Measurements from ENCODE around the gene TEKT5.

The TEKT5 gene

DNA sequence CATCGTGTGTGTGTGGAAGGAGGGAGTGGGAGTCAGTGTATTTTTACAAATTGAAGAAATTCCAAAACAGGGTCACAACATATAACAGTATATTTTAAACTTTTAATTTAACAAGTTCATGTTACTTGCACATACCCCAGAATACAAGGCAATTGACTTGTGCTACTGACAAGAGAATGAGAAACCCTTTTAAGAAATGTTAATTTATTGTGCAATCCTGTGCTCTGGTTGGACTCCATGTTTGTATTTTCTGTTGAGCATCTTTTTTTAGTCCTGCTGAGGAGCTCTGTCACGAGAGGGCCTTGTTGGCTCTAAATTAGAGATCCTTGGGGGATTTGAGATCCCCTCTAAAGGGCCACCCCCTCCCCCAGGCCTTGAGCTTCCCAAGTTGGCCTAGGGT is 113.2 kb downstream of the TEKT5 start:
- no peak overlapping the region for H2AFZ ChIP-seq (ENCODE audit: low read length)
- H4K20me1 ChIP-seq (ENCODE audit: insufficient read depth, low read length): no peaks in the 10 kb centered on the region

GRCh38 chr16:10580883-10581247 is 113.9 kb downstream of the TEKT5 start:
- Histone ChIP-seq H3K27ac (ENCODE audit: low read length) (no peak overlapping the region), H4K20me1 (ENCODE audit: insufficient read depth, low read length) (no peaks in the 10 kb centered on the region), H2AFZ (ENCODE audit: low read length) (peak overlapping the region; percentile 97), H3K27me3 (replicated peaks; ENCODE audit: insufficient read depth, low read length) (peaks cover 14% of the 10 kb centered on the region; the same call in 1 of the 2 replicates), H3K9me3 (replicated peaks; ENCODE audit: insufficient read depth, low read length) (no peaks in the 10 kb centered on the region), H3K9ac (ENCODE audit: low read length) (peak overlapping the region; percentile 74; the same call in 1 of the 2 replicates), H3K4me2 (ENCODE audit: low read depth, low read length) (peak overlapping the region; percentile 90), H3K9me2 (replicated peaks; ENCODE audit: insufficient read depth, low read length) (no peaks in the 10 kb centered on the region), H3K36me3 (replicated peaks; ENCODE audit: insufficient read depth, low read length) (no peaks in the 10 kb centered on the region), H3K79me2 (ENCODE audit: low read length) (peaks cover 20% of the 10 kb centered on the region), H3K4me1 (ENCODE audit: low read length) (peaks cover 16% of the 10 kb centered on the region), H3K4me3 (ENCODE audit: low read length) (peak overlapping the region; percentile 82), H3F3A (ENCODE audit: insufficient read depth, low read length) (0 out of 2 replicates have a peak, but pooled peaks cover 9% of the 10 kb centered on the region)
- TF ChIP-seq EZH2phosphoT487 (IDR thresholded peaks at IDR 0.05; ENCODE audit: low read length) (no peak), CTCF (IDR thresholded peaks at IDR 0.05; ENCODE audit: low read length) (no peak), EZH2 (optimal IDR thresholded peaks at IDR 0.05; ENCODE audit: low read depth, low read length) (no peak)
- no peak for DNase-seq

More for the DNA sequence above, 113.2 kb downstream of the TEKT5 start:
- no peaks in the 10 kb centered on the region for H3K36me3 ChIP-seq (replicated peaks; ENCODE audit: insufficient read depth, low read length)
- no peak for DNase-seq
- no peak for TF ChIP-seq EZH2phosphoT487 (IDR thresholded peaks at IDR 0.05; ENCODE audit: low read length)
- no peak for TF ChIP-seq CTCF (IDR thresholded peaks at IDR 0.05; ENCODE audit: low read length)
- no peak for TF ChIP-seq EZH2 (optimal IDR thresholded peaks at IDR 0.05; ENCODE audit: low read depth, low read length)
- H3K4me1 ChIP-seq (ENCODE audit: low read length): peaks cover 16% of the 10 kb centered on the region
- H3K9ac ChIP-seq (ENCODE audit: low read length): no peak overlapping the region
- peaks cover 14% of the 10 kb centered on the region for H3K79me2 ChIP-seq (ENCODE audit: low read length)
- no peaks in the 10 kb centered on the region for H3K9me3 ChIP-seq (replicated peaks; ENCODE audit: insufficient read depth, low read length)
- no peak overlapping the region for H3K4me2 ChIP-seq (ENCODE audit: low read depth, low read length)
- no peak overlapping the region for H3K4me3 ChIP-seq (ENCODE audit: low read length)
- no peaks in the 10 kb centered on the region for H3K9me2 ChIP-seq (replicated peaks; ENCODE audit: insufficient read depth, low read length)
- H3K27me3 ChIP-seq (replicated peaks; ENCODE audit: insufficient read depth, low read length): peaks cover 14% of the 10 kb centered on the region; the same call in 1 of the 2 replicates
- 0 out of 2 replicates have a peak, but pooled peaks cover 9% of the 10 kb centered on the region for H3F3A ChIP-seq (ENCODE audit: insufficient read depth, low read length)
- H3K27ac ChIP-seq (ENCODE audit: low read length): no peak overlapping the region

GRCh38 chr16:10579965-10580882 is 114.5 kb downstream of the TEKT5 start, which contains the start of gene EMP2:
Gene EMP2, minus strand, starts transcription at chr16:10580598. Its CDS starts 32,981 bp downstream, at chr16:10547617.
- TF ChIP-seq CTCF (IDR thresholded peaks at IDR 0.05; ENCODE audit: low read length) (peak; percentile 38), EZH2phosphoT487 (IDR thresholded peaks at IDR 0.05; ENCODE audit: low read length) (no peak)
- H4K20me1 ChIP-seq (ENCODE audit: insufficient read depth, low read length): no peaks in the 10 kb centered on the region
- H2AFZ ChIP-seq (ENCODE audit: low read length): peak within 1 kb of the TSS; percentile 97
- H3K36me3 ChIP-seq (replicated peaks; ENCODE audit: insufficient read depth, low read length): no peaks in the 10 kb centered on the region
- H3K9me3 ChIP-seq (replicated peaks; ENCODE audit: insufficient read depth, low read length): no peaks in the 10 kb centered on the region
- H3K4me1 ChIP-seq (ENCODE audit: low read length): peaks cover 16% of the 10 kb centered on the region
- H3K9ac ChIP-seq (ENCODE audit: low read length): peak within 1 kb of the TSS; percentile 74
- H3K79me2 ChIP-seq (ENCODE audit: low read length): peaks cover 24% of the 10 kb centered on the region
- peak; percentile 39 for DNase-seq
- no peak within 1 kb of the TSS for H3K27ac ChIP-seq (ENCODE audit: low read length)
- H3F3A ChIP-seq (ENCODE audit: insufficient read depth, low read length): 0 out of 2 replicates have a peak, but pooled peaks cover 9% of the 10 kb centered on the region
- no peaks in the 10 kb centered on the region for H3K9me2 ChIP-seq (replicated peaks; ENCODE audit: insufficient read depth, low read length)
- peak within 1 kb of the TSS; percentile 90 for H3K4me2 ChIP-seq (ENCODE audit: low read depth, low read length)
- peaks cover 14% of the 10 kb centered on the region; the same call in 1 of the 2 replicates for H3K27me3 ChIP-seq (replicated peaks; ENCODE audit: insufficient read depth, low read length)
- H3K4me3 ChIP-seq (ENCODE audit: low read length): peak within 1 kb of the TSS; percentile 82
